ENCODE measurements around the gene MRPL52. TPM values are rescaled to one million over a fixed set of nuclear protein-coding genes. Genes with fewer than 3 reads are reported as not detected.
"Not testable (repeated sequence)": the region's sequence is repeated elsewhere in the genome, so short reads cannot be mapped to it uniquely, and the experiment has no call there.

Gene MRPL52
- total RNA-seq, 2 donors from 2014 or later: 54.5 to 195 TPM

DNA sequence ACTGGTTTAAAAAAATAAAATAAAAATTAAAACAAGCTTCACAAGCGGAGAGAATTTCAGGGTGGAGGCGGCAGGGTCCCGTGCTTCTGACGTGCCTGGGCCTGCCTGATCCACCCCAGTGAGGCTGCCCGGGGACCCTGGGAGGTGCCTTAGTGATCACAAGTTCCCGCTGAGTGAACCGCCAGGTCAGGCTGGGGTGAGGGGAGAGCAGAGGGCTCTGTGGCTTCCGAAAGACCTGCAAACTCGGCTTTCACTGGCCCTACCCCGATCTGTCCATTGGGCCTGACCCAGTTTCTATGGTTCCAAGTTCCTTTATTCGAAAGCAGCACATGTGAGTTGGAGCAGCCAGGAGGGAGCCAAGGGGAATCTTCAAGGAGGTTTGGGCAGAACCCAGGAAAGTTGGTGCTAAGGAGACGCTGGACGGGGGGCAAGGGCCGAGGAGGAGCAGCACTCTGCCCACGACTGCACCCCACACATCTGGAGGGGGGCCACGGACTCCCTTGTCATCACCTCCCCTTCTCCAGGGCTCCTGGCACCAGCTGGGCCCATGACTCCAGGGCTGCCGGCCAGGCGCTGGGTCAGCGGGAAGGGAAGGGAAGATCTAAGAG is 19.6 kb downstream of the MRPL52 start:
- Histone ChIP-seq H3K27me3 (replicated peaks; ENCODE audit: insufficient read depth) (no peaks in the 10 kb centered on the region), H3K36me3 (peaks cover 6 to 20% of the 10 kb centered on the region in 2 donors), H3K4me1 (replicated peaks) (peaks cover 15% of the 10 kb centered on the region), H3K9me3 (no peaks in the 10 kb centered on the region), H3K27ac (peak overlapping the region; percentile 72 to 80), H3K4me3 (no peak overlapping the region)
- intact Hi-C loops (cut with DNase I): loop anchor here (10.0 kb wide), 1 partner anchor 465 kb away; no protein-coding TSS in a partner anchor
- no peak for TF ChIP-seq POLR2AphosphoS5 (IDR thresholded peaks at IDR 0.05)
- no peak for TF ChIP-seq POLR2A (IDR thresholded peaks at IDR 0.05)
- TF ChIP-seq, protein P1, sequence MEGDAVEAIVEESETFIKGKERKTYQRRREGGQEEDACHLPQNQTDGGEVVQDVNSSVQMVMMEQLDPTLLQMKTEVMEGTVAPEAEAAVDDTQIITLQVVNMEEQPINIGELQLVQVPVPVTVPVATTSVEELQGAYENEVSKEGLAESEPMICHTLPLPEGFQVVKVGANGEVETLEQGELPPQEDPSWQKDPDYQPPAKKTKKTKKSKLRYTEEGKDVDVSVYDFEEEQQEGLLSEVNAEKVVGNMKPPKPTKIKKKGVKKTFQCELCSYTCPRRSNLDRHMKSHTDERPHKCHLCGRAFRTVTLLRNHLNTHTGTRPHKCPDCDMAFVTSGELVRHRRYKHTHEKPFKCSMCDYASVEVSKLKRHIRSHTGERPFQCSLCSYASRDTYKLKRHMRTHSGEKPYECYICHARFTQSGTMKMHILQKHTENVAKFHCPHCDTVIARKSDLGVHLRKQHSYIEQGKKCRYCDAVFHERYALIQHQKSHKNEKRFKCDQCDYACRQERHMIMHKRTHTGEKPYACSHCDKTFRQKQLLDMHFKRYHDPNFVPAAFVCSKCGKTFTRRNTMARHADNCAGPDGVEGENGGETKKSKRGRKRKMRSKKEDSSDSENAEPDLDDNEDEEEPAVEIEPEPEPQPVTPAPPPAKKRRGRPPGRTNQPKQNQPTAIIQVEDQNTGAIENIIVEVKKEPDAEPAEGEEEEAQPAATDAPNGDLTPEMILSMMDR (IDR thresholded peaks at IDR 0.05): no peak
- WGBS: 26% methylated on average over 19 of the region's 19 CpGs
- DNase-seq (ENCODE audit: low spot score): peak; percentile 49

DNA sequence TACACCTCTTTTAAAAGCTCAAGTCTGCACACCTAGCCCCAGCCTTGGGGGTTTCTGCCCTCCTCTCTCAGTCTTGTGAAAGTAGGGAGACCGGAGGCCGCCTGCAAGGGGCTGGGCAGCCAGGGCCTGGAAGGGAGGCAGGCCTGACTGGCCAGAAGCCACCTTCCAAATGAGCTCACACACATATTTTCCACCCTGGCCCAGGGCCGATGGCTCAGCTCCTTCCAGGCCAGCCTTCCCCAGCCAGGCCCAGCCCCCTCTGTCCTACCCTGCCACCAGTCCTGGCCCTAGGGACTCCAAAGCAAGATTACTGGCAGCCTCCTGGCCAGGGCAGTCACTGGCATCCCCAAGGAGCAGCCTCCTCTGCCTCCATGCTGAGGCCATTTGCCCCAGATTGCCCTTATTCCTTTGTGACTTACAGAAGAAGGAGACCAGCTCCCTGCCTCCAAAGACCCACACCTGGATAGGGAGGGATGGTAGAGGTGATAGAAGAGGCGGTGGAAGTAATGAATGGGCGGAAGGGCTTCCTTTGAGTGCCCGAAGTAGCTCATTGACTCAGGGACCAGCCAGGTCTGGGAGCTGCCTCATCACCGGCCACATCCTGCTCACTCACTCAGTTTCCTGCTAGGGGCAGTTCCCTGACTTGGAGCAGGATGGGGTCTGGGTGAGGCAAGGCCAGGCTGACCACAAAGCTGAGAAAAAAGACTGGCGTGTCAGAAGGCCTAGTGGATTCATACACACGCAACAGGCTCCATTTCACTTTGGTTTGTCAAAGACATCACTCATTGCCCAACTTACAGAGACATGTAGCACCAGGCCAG is 21.5 kb downstream of the MRPL52 start:
- TF ChIP-seq, protein P1 (IDR thresholded peaks at IDR 0.05): no peak
- TF ChIP-seq POLR2AphosphoS5 (IDR thresholded peaks at IDR 0.05) (peak; percentile 71), POLR2A (IDR thresholded peaks at IDR 0.05) (peak; percentile 36)
- WGBS: 59% methylated on average over 8 of the region's 9 CpGs
- H3K27me3 ChIP-seq (replicated peaks; ENCODE audit: insufficient read depth): no peaks in the 10 kb centered on the region
- peak; percentile 76 for DNase-seq (ENCODE audit: low spot score)
- peak overlapping the region; percentile 67 to 72 for H3K27ac ChIP-seq
- intact Hi-C loops (cut with DNase I): loop anchor here (5.0 to 10.0 kb wide), 2 partner anchors 86 to 294 kb away; partner anchors contain the start of gene OXA1L
- peaks cover 0 to 3% of the 10 kb centered on the region in 2 donors for H3K36me3 ChIP-seq
- H3K9me3 ChIP-seq: no peaks in the 10 kb centered on the region
- H3K4me3 ChIP-seq: no peak overlapping the region
- H3K4me1 ChIP-seq (replicated peaks): peaks cover 15% of the 10 kb centered on the region

DNA sequence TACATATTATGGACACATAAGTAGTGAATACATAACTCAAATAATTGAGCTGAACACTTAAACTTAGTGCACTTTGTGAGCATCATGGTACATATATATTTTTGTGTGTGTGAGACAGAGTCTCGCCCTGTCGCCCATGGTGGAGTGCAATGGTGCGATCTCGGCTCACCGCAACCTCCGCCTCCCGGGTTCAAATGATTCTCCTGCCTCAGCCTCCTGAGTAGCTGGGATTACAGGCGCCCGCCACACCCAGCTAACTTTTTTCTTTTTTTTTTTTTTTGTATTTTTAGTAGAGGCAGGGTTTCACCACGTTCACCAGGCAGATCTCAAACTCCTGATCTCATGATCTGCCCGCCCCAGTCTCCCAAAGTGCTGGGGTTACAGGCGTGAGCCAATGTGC is 22.5 kb downstream of the MRPL52 start:
- not testable (repeated sequence) for H3K4me3 ChIP-seq; H3K36me3 ChIP-seq; H3K27ac ChIP-seq; H3K27me3 ChIP-seq (replicated peaks; ENCODE audit: insufficient read depth); DNase-seq (ENCODE audit: low spot score); H3K9me3 ChIP-seq
- intact Hi-C loops (cut with DNase I): loop anchor here (2.0 to 10.0 kb wide), 3 partner anchors 29 to 295 kb away; partner anchors contain the start of gene OXA1L
- H3K4me1 ChIP-seq (replicated peaks): peaks cover 14% of the 10 kb centered on the region
- 78% methylated on average over 12 of the region's 12 CpGs for WGBS

DNA sequence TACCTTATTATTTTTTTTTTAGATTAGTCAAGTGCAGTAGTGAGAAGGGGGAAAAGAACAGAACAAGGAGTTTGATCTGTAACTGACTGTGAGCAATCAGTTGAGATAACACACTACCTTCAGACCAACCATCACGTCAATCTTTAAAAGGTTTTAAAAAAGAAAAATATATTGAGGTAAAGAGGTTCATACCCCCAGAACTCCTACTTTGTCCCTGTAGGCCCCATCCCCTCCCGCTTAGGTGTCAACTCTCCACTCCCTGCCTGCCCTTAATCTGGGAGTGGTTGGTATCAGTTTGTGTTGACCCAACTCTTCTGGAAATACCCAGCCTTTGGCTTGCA is 22.9 kb downstream of the MRPL52 start:
- Histone ChIP-seq H3K4me1 (replicated peaks) (peaks cover 10% of the 10 kb centered on the region), H3K9me3 (no peaks in the 10 kb centered on the region), H3K27me3 (replicated peaks; ENCODE audit: insufficient read depth) (no peaks in the 10 kb centered on the region), H3K4me3 (no peak overlapping the region), H3K36me3 (no peaks in the 10 kb centered on the region), H3K27ac (no peak overlapping the region)
- DNase-seq (ENCODE audit: low spot score): no peak
- intact Hi-C loops (cut with DNase I): loop anchor here (2.0 to 10.0 kb wide), 3 partner anchors 30 to 295 kb away; partner anchors contain the start of gene OXA1L
- TF ChIP-seq POLR2AphosphoS5 (IDR thresholded peaks at IDR 0.05): no peak
- TF ChIP-seq POLR2A (IDR thresholded peaks at IDR 0.05): no peak
- WGBS: 86% methylated on average over 2 of the region's 2 CpGs

DNA sequence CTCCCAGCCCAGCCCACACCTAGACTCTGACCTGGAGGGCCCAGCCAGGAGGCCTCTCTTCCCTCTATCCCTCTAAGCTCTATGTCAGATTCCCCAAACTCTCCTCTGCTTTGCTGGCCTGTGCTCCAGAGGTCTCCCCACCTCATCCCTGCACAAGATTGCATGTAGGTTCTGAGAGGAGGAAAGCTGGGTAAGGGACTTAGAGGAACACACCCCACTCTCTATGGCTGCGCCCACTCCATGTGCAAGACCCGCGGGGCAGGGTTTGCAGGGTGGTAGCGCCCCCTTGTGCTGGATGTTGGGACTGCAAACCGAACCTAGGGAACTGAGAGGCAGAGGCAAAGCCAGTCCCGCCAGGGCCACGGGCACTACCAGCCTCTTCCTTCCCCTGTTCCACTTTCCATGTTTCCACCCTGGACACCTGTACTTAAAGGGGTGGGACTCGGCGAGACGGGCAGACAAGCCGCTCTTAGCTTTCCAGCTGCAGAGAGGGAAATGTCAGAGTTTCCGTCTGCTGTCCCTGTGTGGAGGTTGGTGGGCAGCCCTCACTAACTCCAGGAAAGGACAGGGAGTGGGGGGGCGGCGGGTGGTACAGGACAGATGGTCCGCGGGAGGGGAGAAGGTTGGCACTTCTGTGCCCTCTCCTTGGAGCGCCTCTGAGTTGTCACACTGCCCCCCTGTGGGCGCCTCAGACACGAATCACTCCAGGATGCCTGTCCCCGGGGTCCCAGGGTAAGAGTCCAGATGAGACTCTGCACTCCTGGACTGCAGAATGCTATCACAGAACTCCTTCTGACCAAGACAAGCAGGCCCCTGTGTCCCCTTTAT is 23.5 kb downstream of the MRPL52 start:
- Histone ChIP-seq H3K9me3 (no peaks in the 10 kb centered on the region), H3K27ac (peak overlapping the region; percentile 66 to 74), H3K27me3 (replicated peaks; ENCODE audit: insufficient read depth) (no peaks in the 10 kb centered on the region), H3K4me3 (peak overlapping the region; percentile 24 to 27), H3K4me1 (replicated peaks) (peaks cover 9% of the 10 kb centered on the region), H3K36me3 (no peaks in the 10 kb centered on the region)
- DNase-seq (ENCODE audit: low spot score): peak; percentile 82
- intact Hi-C loops (cut with DNase I): loop anchor here (1.0 to 10.0 kb wide), 4 partner anchors 17 to 296 kb away; partner anchors contain the start of genes MMP14 and OXA1L
- WGBS: 2% methylated on average over 17 of the region's 20 CpGs
- peak; percentile 51 for TF ChIP-seq POLR2AphosphoS5 (IDR thresholded peaks at IDR 0.05)
- TF ChIP-seq, protein P1 (IDR thresholded peaks at IDR 0.05): peak; percentile 93 to 97 (median 96)
- TF ChIP-seq POLR2A (IDR thresholded peaks at IDR 0.05): no peak

DNA sequence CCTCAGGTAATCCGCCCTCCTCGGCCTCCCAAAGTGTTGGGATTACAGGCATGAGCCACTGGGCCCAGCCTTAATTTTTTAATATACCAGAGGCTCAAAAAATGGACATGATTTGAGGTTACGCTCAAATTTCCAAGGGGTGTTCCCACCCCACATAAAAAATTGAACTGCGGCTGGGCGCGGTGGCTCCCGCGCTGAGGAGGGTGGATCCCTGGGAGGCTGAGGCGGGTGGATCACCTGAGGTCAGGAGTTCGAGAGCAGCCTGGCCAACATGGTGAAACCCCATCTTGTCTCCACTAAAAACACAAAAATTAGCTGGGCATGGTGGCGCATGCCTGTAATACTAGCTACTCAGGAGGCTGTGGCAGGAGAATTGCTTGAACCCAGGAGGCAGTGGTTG is 24.6 kb downstream of the MRPL52 start:
- not testable (repeated sequence) for H3K36me3 ChIP-seq; H3K4me1 ChIP-seq (replicated peaks); H3K27ac ChIP-seq; H3K9me3 ChIP-seq; H3K27me3 ChIP-seq (replicated peaks; ENCODE audit: insufficient read depth); H3K4me3 ChIP-seq; DNase-seq (ENCODE audit: low spot score)
- WGBS: 96% methylated on average over 11 of the region's 11 CpGs
- intact Hi-C loops (cut with DNase I): loop anchor here (5.0 to 10.0 kb wide), 2 partner anchors 89 to 297 kb away; partner anchors contain the start of gene OXA1L
